Tibial nerve (tissue), 4 donors: ENCODE data around the gene SPATA32. TPM values are rescaled to one million over a fixed set of nuclear protein-coding genes. Genes with fewer than 3 reads are reported as not detected.

Source experiments
- DNase-seq, 2 donors: peaks; one replicate each; pipeline ENCODE4 v3.0.0-alpha.2; 2019; ENCODE audit warnings: low spot score in 2 of 2
- H3K27ac ChIP-seq, 4 donors: fragments of 200-600 bp; sonication (generic) in 3 of 4; one replicate each; pipeline ENCODE4 v1.5.1; 2017 to 2019; ENCODE audit warnings: mild to moderate bottlenecking in 1 of 4
- H3K27me3 ChIP-seq, 2 donors: fragments of 200-600 bp; sonication (generic) in 1 of 2; one replicate each; pipeline versions ENCODE4 v1.5.1 to v1.6.0; 2017 to 2019
- H3K36me3 ChIP-seq, 3 donors: fragments of 200-600 bp; sonication (generic); one replicate each; pipeline ENCODE4 v1.5.1; 2018 to 2019
- H3K4me1 ChIP-seq, 4 donors: fragments of 200-600 bp; sonication (generic) in 3 of 4; one replicate each; pipeline ENCODE4 v1.5.1; 2017 to 2019
- H3K4me3 ChIP-seq, 4 donors: fragments of 200-600 bp; sonication (generic) in 3 of 4; one replicate each; pipeline ENCODE4 v1.5.1; 2017 to 2019; ENCODE audit warnings: mild to moderate bottlenecking in 1 of 4, moderate library complexity in 1 of 4
- H3K9me3 ChIP-seq, 4 donors: fragments of 200-600 bp; sonication (generic) in 3 of 4; one replicate each; pipeline ENCODE4 v1.5.1; 2017 to 2019
- CTCF ChIP-seq, 5 experiments: fragments of 200-600 bp in 3 of 5; fragments of 450-650 bp in 2 of 5; sonication (generic) in 3 of 5; IDR thresholded peaks; one replicate each; pipeline ENCODE4 v1.5.1; 2016 to 2019; ENCODE audit warnings: antibody characterized with exemption in 5 of 5, mild to moderate bottlenecking in 3 of 5, moderate library complexity in 2 of 5
- EP300 ChIP-seq, 2 donors: sonication (generic); formaldehyde crosslinking; IDR thresholded peaks; one replicate each; pipeline ENCODE4 v1.6.1; 2017; ENCODE audit warnings: antibody characterized with exemption in 2 of 2, mild to moderate bottlenecking in 1 of 2
- POLR2A ChIP-seq, 2 donors: fragments of 450-650 bp; IDR thresholded peaks; one replicate each; pipeline ENCODE4 v1.6.1; 2017; ENCODE audit warnings: antibody characterized with exemption in 2 of 2, mild to moderate bottlenecking in 2 of 2, moderate library complexity in 2 of 2
- WGBS, 2 donors: methylation state at CpG; one replicate each; pipeline ENCODE4 v1.1.5; 2018; 5-methylcytosine and 5-hydroxymethylcytosine counted together
- total RNA-seq, 4 donors: library from RNA; depleted of rRNA; stranded (reverse); fragments of >200 nt; gene quantifications; one replicate each; pipeline ENCODE4 v1.1.0, GENCODE V29; 2016

The SPATA32 gene
- total RNA-seq, 4 donors from 2014 or later, result not detected

GRCh38 chr17:45222996-45223538 lies 38.8 kb downstream of the SPATA32 start:
- H3K9me3 ChIP-seq, result no peaks in the 10 kb centered on the region
- no peak for DNase-seq
- TF ChIP-seq EP300 (IDR thresholded peaks at IDR 0.05) (no peak), POLR2A (IDR thresholded peaks at IDR 0.05) (no peak), CTCF (IDR thresholded peaks at IDR 0.05) (no peak)
- peaks cover 0 to 52% (median 9%) of the 10 kb centered on the region in 4 donors for H3K4me1 ChIP-seq
- H3K27ac ChIP-seq, result peak overlapping the region in 3 of 4 donors; percentile 39 to 91 (median 80)
- WGBS, 2 donors, result 79 to 80% methylated on average over 7 to 8 of the region's 8 CpGs
- no peaks in the 10 kb centered on the region for H3K36me3 ChIP-seq
- peak overlapping the region in 3 of 4 donors; percentile 35 to 67 (median 60) for H3K4me3 ChIP-seq
- H3K27me3 ChIP-seq, result peaks cover 0 to 9% of the 10 kb centered on the region in 2 donors

GRCh38 chr17:45222289-45222995 lies 39.5 kb downstream of the SPATA32 start:
- Histone ChIP-seq H3K27ac (peak overlapping the region in 3 of 4 donors; percentile 39 to 91 (median 80)), H3K27me3 (peaks cover 0 to 9% of the 10 kb centered on the region in 2 donors), H3K4me1 (peaks cover 0 to 45% (median 6%) of the 10 kb centered on the region in 4 donors), H3K4me3 (peak overlapping the region; percentile 35 to 67 (median 52)), H3K36me3 (no peaks in the 10 kb centered on the region), H3K9me3 (no peaks in the 10 kb centered on the region)
- 22 to 24% methylated on average over 21 to 26 of the region's 33 CpGs for whole genome bisulfite sequencing, 2 donors
- DNase-seq, result no peak
- TF ChIP-seq EP300 (IDR thresholded peaks at IDR 0.05) (no peak), CTCF (IDR thresholded peaks at IDR 0.05) (no peak), POLR2A (IDR thresholded peaks at IDR 0.05) (no peak)

GRCh38 chr17:45222014-45222288 lies 39.9 kb downstream of the SPATA32 start:
- H3K27me3 ChIP-seq, result peaks cover 0 to 9% of the 10 kb centered on the region in 2 donors
- H3K9me3 ChIP-seq, result no peaks in the 10 kb centered on the region
- DNase-seq, result no peak
- no peaks in the 10 kb centered on the region for H3K36me3 ChIP-seq
- H3K27ac ChIP-seq, result peak overlapping the region in 2 of 4 donors; percentile 80 to 91
- WGBS, 2 donors, result 0% methylated on average over 2 of the region's 38 CpGs; no CpG with 5 or more reads in 1 of the 2 donors
- peaks cover 0 to 41% (median 6%) of the 10 kb centered on the region in 4 donors for H3K4me1 ChIP-seq
- H3K4me3 ChIP-seq, result peak overlapping the region in 3 of 4 donors; percentile 45 to 67 (median 60)
- TF ChIP-seq EP300 (IDR thresholded peaks at IDR 0.05), result no peak
- TF ChIP-seq POLR2A (IDR thresholded peaks at IDR 0.05), result no peak
- TF ChIP-seq CTCF (IDR thresholded peaks at IDR 0.05), result no peak

GRCh38 chr17:45221081-45222013 lies 40.5 kb downstream of the SPATA32 start, which contains the start of gene FMNL1:
TSS of gene FMNL1 (plus strand) at chr17:45221885. CDS start at chr17:45222125, 240 bp downstream.
- Histone ChIP-seq H3K36me3 (no peaks in the 10 kb centered on the region), H3K27ac (peak within 1 kb of the TSS in 3 of 4 donors; percentile 39 to 91 (median 80)), H3K4me3 (peak within 1 kb of the TSS; percentile 35 to 67 (median 52)), H3K9me3 (no peaks in the 10 kb centered on the region), H3K4me1 (peaks cover 0 to 38% (median 6%) of the 10 kb centered on the region in 4 donors), H3K27me3 (peaks cover 0 to 9% of the 10 kb centered on the region in 2 donors)
- TF ChIP-seq CTCF (IDR thresholded peaks at IDR 0.05) (no peak), POLR2A (IDR thresholded peaks at IDR 0.05) (peak in 1 of 2 donors; percentile 16), EP300 (IDR thresholded peaks at IDR 0.05) (no peak)
- WGBS, 2 donors, result 9 to 10% methylated on average over 36 to 51 of the region's 98 CpGs
- DNase-seq, result no peak
